Astrocyte of the cerebellum (primary cell): ENCODE results near the gene HMX2.

Experiments
- DNase-seq: peaks from one replicate; pipeline ENCODE4 v3.0.0-alpha.2; 2011; ENCODE audit warnings: low read depth
- H3K4me3 ChIP-seq: 2 replicates; pipeline ENCODE4 v1.5.1; 2011; ENCODE audit warnings: mild to moderate bottlenecking, low read depth, low read length, moderate library complexity
- CTCF ChIP-seq: IDR thresholded peaks from 2 replicates; pipeline ENCODE4 v1.5.1; 2012; ENCODE audit warnings: low read length, low read depth, moderate library complexity, mild to moderate bottlenecking; ENCODE audit errors: missing control alignments
- in situ Hi-C: cut with HindIII; loops from 2 replicates; pipeline ENCODE4 v1.10.0; 2017; ENCODE audit warnings: low sequenced_read_pairs

The HMX2 gene

GRCh38 chr10:123139165-123139520 is 8.8 kb upstream of the HMX2 start:
- no peak for DNase-seq
- H3K4me3 ChIP-seq: no peak overlapping the region
- TF ChIP-seq CTCF: no peak
- in situ Hi-C loops: no loop called here

GRCh38 chr10:123139521-123140163 is 8.3 kb upstream of the HMX2 start:
- TF ChIP-seq CTCF: no peak
- in situ Hi-C loops: no loop called here
- DNase-seq: no peak
- no peak overlapping the region for H3K4me3 ChIP-seq

GRCh38 chr10:123140164-123140982 is 7.6 kb upstream of the HMX2 start:
- in situ Hi-C loops: no loop called here
- no peak for DNase-seq
- H3K4me3 ChIP-seq: no peak overlapping the region
- TF ChIP-seq CTCF: no peak

- H3K4me3 ChIP-seq: no peak overlapping the region
- in situ Hi-C loops: no loop called here
- no peak for DNase-seq
- TF ChIP-seq CTCF: no peak
Measured at GRCh38 chr10:123140983-123141390, 6.9 kb upstream of the HMX2 start.

GRCh38 chr10:123141791-123142700 is 5.9 kb upstream of the HMX2 start:
- no peak for DNase-seq
- TF ChIP-seq CTCF: no peak
- in situ Hi-C loops: no loop called here
- no peak overlapping the region for H3K4me3 ChIP-seq

- in situ Hi-C loops: no loop called here
- H3K4me3 ChIP-seq: no peak overlapping the region
- DNase-seq: no peak
- no peak for TF ChIP-seq CTCF
Measured at GRCh38 chr10:123142701-123143161, 5.2 kb upstream of the HMX2 start.
